GM19328 (cell line): ENCODE results near the gene PEDS1.
"Not testable (repeated sequence)": the region's sequence is repeated elsewhere in the genome, so short reads cannot be mapped to it uniquely, and the experiment has no call there.

Experiments
- ATAC-seq: cut with Tn5 transposase; IDR thresholded peaks from one replicate; pipeline ENCODE4 v1.9.1; 2021; ENCODE audit warnings: mild to moderate bottlenecking, moderate library complexity; ENCODE audit not compliant: unreplicated experiment

Gene PEDS1

DNA sequence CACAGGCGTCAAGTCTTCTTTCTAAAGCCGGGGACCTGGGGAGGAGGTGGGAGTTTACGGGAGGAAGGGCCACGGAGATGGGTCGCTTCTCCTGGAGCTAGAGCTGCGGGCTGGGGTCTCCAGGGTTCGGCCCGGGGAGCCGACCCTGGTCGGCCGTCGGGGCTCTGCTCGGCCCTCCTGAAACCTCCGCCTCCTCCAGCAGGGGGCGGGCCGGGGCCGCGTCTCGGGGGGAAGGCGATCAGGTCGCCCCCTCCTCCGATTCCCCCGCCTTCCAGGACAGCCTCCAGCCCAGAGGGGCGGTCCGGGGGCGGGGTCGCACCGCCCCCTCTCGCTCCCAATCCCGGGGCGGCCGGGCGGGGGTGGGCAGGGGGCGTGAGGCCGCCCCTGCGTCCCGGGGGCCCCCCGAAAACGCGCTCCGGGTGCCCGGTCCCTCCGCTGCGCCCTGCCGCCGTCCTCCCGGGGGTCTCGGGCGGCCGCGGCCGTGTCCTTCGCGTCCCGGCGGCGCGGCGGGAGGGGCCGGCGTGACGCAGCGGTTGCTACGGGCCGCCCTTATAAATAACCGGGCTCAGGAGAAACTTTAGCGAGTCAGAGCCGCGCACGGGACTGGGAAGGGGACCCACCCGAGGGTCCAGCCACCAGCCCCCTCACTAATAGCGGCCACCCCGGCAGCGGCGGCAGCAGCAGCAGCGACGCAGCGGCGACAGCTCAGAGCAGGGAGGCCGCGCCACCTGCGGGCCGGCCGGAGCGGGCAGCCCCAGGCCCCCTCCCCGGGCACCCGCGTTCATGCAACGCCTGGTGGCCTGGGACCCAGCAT, 36.9 kb upstream of the PEDS1 start, which contains the start of gene CEBPB:
Gene CEBPB, plus strand, starts transcription at position 580 of the 814 bp plus-strand sequence. Its CDS starts 204 bp downstream, at position 784.
- peak; percentile 40 for ATAC-seq

DNA sequence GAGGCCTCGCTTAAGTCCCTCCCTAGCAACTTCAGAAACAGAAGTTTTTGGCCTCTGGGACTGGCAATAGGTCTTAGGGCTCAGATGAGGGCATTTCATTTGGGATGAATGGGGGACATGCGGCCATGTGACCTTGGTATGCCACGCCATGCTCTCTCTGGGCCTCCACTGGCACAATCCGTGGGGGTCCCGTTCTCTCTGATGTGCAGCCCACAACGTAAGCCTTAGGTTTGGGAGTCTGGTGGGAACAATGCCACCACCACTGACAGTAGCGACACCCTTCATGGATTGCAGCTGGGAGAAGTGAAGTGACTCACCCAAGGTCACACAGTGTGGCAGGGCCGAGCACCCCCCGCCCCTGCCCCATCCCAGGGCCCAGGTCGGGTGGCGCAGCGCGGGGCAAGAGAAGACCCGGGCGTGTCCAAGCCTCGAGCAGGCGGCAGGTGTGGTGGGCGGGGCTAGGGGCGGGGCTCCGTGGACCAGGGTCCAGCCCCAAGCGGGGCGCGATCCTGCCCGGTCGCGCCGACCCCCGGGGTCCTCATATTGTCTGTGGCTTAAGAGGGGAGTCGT, 36.2 kb upstream of the PEDS1 start:
- ATAC-seq: no peak

GRCh38 chr20:50188879-50189680, 35.6 kb upstream of the PEDS1 start:
- ATAC-seq: no peak

DNA sequence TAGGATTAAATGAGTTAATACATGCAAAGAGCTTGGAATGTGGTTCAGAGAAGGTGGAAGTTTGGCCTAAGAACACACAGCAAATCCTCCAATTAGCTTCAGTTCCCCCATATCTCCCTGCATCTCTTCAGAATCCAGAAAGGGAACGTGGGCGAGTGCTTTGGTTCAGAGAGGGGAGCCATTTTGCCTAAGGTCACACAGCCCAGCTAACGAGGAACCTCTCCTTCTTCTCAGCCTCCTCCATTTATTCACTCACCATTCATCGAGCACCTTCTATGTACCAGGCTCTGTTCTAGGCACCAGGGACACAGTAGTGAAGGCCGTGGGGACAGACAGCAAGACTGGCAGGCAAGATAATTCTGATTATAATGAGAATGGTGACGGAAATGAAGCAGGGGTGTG, 34.8 kb upstream of the PEDS1 start:
- ATAC-seq: no peak

DNA sequence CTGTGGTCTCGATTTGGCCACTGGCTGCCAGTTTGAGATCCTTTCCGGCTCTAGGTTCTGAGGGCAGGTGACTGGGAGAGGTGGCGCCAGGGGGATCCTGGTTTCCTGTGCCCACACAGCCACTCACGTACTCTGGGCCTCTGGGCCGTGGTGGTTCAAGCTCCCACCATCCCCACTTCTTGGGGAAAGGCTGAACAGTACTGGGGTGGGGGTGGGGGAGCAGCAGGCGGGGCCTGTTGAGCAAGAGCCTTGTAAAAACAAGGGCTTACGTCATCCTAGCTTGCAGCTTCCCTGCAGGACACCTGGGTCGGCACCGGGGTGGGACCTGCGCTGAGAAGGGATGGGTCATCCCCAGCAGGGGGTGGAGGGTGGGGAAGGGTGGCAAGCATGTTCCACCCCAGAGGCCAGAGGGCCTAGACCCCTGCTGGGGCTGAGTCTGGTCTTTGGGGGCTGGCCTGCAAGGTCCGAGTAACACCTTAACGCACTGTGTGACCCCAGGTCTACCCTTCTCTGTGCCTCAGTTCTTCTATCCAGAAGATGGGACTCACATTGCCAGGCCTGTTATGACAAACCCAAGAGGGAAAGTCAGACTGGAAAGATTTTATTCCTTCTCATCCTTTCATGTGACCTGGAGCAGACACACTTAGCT, 34.0 kb upstream of the PEDS1 start:
- no peak for ATAC-seq

GRCh38 chr20:50186987-50187402, 33.5 kb upstream of the PEDS1 start:
- no peak for ATAC-seq

DNA sequence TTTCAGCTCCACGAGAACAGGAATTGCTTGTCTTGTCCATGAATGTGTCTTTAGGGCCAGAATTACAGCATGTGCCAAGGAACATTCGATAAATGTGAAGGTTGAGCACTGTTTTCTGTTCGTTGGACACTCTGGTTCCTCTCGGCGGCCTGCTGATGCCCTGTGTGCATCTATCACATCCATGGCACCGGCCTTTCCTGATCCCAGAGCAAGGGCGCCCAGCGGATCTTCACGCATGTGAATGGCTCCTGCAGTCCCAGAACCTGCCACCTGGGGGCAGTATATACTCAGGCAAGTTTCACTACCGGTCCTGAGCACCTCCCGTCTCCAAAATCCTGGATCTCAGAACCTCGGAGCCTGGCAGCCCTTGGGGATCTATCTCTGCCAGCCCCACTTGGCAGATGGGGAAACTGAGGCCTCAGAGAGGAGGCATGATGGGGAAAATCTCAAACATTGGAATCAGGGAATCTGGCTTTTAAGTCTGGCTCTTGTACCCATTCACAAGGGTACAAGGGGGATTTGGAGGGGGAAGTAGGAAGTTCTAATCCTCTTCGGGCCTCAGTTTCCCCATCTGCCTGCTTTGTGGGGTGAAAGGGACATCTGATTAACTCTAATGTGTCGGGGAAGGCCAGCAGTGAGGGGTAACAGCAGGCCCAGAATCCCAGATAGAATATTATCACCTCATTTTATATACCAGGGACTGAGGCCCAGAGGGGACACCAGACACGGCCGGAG, 32.8 kb upstream of the PEDS1 start:
- no peak for ATAC-seq

DNA sequence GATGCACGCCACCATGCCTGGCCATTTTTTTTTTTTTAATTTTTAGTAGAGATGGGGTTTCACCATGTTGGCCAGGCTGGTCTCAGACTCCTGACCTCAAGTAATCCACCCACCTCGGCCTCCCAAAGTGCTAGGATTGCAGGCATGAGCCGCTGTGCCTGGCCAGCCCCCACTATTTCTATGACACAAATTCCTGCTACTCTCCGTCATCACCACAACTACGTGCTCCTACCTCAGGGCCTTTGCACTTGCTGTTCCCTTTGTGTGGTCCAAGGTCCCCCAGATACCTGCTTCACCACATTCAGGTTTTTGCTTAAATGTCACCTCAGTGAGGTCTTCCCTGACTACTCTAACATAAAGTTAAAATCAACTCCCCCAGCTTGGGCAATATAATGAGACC, 31.9 kb upstream of the PEDS1 start:
- ATAC-seq: no peak

- no peak for ATAC-seq
Observed at GRCh38 chr20:50182346-50182745, 28.8 kb upstream of the PEDS1 start.

DNA sequence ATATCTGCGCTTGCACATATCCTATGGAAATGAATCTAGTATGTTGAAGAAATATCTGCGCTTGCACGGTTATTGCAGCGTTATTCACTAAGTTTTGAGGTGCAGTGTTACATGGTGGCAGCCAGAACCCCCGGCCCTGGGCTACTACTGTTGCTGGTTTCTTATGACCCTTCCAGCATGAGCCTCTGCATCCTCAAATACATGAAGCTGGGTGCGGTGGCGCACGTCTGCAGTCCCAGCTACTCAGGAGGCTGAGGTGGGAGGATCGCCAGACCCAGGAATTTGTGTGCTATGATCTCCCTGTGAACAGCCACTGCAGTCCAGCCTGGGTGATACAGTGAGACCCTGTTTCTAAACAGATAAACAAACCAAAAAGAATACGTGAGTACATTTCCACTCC, 27.8 kb upstream of the PEDS1 start:
- no peak for ATAC-seq

- not testable (repeated sequence) for ATAC-seq
Observed at GRCh38 chr20:50178672-50179071, 25.1 kb upstream of the PEDS1 start.

GRCh38 chr20:50175938-50176933, 22.7 kb upstream of the PEDS1 start:
- ATAC-seq: no peak

DNA sequence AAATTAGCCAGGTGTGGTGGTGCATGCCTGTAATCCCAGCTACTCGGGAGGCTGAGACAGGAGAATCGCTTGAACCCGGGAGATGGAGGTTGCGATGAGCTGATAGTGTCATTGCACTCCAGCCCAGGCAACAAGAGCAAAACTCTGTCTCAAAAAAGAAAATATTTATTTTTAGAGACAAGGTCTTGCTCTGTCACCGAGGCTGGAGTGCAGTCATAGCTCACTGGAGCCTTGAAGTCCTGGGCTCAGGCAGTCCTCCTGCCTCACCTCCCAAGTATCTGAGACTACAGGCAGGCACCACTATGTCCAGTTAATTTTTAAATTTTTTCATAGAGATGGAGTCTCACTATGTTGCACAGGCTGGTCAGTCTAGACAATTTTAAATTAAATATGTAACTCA, 20.9 kb upstream of the PEDS1 start:
- no peak for ATAC-seq

DNA sequence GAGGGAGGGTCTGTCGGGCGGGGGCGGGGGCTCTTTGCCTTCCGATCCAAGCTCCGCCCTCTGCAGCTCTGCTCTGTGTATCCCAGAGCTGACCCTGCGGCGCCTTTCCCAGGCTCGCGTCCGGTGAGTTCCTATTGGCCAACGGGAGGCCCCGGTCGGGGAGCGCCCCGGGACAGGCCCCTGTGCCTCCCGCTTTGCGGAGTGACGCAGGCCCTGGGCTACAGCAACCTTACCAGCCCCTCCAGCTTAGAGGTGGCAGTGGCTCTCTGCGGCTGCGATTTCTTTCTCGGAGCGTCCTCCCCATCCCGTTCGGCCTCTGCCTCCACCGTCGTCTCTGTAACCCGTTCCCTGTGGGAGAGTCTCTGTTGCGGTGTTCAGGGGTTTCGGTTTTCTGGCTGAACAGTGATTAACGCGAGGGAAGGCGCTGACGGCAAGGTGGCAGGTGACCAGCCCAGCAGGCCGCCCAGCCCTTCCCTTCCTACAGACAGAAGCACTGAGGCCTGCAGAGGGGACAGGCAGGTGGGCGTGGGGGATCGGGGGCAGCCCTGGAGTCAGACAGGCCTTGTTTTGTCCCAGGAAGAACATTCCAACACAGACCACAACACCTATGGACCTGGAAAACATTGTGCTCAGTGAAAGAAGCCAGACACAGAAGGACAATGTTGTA, 19.0 kb upstream of the PEDS1 start:
- ATAC-seq: no peak

DNA sequence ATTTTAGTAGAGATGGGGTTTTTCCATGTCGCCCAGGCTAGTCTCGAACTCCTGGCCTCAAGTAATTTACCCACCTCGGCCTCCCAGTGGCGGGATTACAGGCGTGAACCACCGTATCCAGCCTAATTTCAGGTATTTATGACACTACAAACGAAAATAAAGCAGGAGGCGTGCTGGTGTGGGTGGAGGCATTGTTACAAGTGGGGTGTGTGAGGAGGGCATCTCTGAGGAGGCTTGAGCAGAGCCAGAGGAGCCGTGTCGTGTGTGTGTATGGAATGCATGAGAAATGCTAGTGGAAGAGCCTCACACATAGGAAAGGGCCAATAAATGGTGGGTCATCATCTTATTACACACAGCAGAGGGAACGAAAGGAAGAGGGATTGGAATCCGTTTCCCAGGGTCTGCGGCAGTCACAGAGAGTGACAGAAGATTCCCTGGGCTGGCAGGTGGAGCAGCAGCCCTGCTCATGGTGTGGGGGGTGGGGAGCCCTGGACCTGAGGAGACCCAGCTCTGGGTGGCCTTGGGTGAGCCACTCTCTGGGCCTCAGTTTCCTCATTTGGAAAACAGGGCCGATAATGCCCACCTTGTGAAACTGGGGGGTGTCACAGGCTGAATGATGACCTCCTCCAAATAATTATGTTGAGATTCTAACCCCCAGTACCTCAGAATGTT, 17.2 kb upstream of the PEDS1 start:
- no peak for ATAC-seq

- no peak for ATAC-seq
Observed at GRCh38 chr20:50169329-50169823, 15.9 kb upstream of the PEDS1 start.

- ATAC-seq: no peak
Observed at GRCh38 chr20:50165684-50166554, 12.4 kb upstream of the PEDS1 start.
